ENCODE results near the gene B4GALT1.

B4GALT1 gene

GRCh38 chr9:33108472-33108871 is 58.7 kb downstream of the B4GALT1 start:
- Histone ChIP-seq H3K36me3 (ENCODE audit: low read depth) (peaks cover 19% of the 10 kb centered on the region), H3K4me3 (ENCODE audit: severe bottlenecking) (no peak overlapping the region), H3K4me1 (ENCODE audit: insufficient read depth, poor library complexity, severe bottlenecking) (peaks cover 23% of the 10 kb centered on the region), H3K27me3 (ENCODE audit: insufficient read depth, poor library complexity, severe bottlenecking) (no peaks in the 10 kb centered on the region), H3K27ac (ENCODE audit: poor library complexity, severe bottlenecking) (no peak overlapping the region), H3K9me3 (ENCODE audit: severe bottlenecking) (no peaks in the 10 kb centered on the region)
- no peak for DNase-seq (ENCODE audit: low spot score)
- TF ChIP-seq CTCF (IDR thresholded peaks at IDR 0.05; ENCODE audit: poor library complexity, severe bottlenecking) = no peak
- ATAC-seq (ENCODE audit: low read depth) = no peak

DNA sequence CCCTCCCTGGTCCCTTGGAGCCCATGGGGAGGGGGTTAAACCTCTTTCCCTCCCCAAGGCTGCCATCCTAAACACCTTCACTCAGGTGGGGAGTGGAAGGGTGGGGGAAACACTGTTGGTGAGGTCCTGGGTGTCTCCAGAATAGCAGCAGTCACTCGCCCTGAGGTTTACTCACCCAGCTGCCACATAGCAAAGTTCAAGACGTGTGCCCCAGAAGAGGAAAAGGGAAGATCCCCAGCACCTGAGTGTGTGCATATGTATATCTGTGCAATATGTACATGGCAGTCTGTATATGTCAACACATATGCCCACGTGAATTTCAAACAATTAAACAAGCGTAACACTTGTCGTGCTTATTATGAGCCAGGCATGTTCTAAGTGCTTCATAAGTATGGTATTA is 59.4 kb downstream of the B4GALT1 start:
- ATAC-seq (ENCODE audit: low read depth) (no peak), DNase-seq (ENCODE audit: low spot score) (no peak)
- Histone ChIP-seq H3K4me1 (ENCODE audit: insufficient read depth, poor library complexity, severe bottlenecking) (peaks cover 23% of the 10 kb centered on the region), H3K36me3 (ENCODE audit: low read depth) (peaks cover 12% of the 10 kb centered on the region), H3K9me3 (ENCODE audit: severe bottlenecking) (no peaks in the 10 kb centered on the region), H3K27me3 (ENCODE audit: insufficient read depth, poor library complexity, severe bottlenecking) (no peaks in the 10 kb centered on the region), H3K4me3 (ENCODE audit: severe bottlenecking) (no peak overlapping the region), H3K27ac (ENCODE audit: poor library complexity, severe bottlenecking) (peak overlapping the region; percentile 62)
- no peak for TF ChIP-seq CTCF (IDR thresholded peaks at IDR 0.05; ENCODE audit: poor library complexity, severe bottlenecking)

- H3K27me3 ChIP-seq (ENCODE audit: insufficient read depth, poor library complexity, severe bottlenecking) = no peaks in the 10 kb centered on the region
- H3K9me3 ChIP-seq (ENCODE audit: severe bottlenecking) = no peaks in the 10 kb centered on the region
- H3K36me3 ChIP-seq (ENCODE audit: low read depth) = peaks cover 4% of the 10 kb centered on the region; the same call in 1 of the 2 replicates
- peaks cover 23% of the 10 kb centered on the region for H3K4me1 ChIP-seq (ENCODE audit: insufficient read depth, poor library complexity, severe bottlenecking)
- ATAC-seq (ENCODE audit: low read depth) (peak; percentile 35), DNase-seq (ENCODE audit: low spot score) (no peak)
- H3K27ac ChIP-seq (ENCODE audit: poor library complexity, severe bottlenecking) = peak overlapping the region; percentile 62
- no peak overlapping the region for H3K4me3 ChIP-seq (ENCODE audit: severe bottlenecking)
- no peak for TF ChIP-seq CTCF (IDR thresholded peaks at IDR 0.05; ENCODE audit: poor library complexity, severe bottlenecking)
Observed at GRCh38 chr9:33106827-33107621, 60.1 kb downstream of the B4GALT1 start.

DNA sequence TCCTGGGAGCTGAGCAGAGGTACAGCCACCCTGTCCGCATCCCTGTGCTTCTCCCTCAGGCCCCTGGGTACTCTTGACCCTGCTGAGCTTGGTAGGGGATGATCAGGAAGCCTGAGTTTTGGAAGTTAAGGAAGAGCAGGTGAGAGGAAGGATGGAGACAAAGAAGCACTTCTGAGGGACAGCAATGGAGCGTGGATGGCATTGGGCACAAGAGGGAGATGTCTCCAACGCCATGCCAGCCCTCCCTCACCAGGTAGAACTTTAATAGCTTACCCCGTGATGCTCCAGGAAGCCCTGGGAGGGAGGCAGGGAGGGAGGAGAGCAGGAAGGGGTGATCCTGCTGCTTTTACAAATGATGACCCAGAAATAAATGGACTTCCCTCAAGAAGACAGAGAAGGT is 60.8 kb downstream of the B4GALT1 start:
- Histone ChIP-seq H3K4me1 (ENCODE audit: insufficient read depth, poor library complexity, severe bottlenecking) (peaks cover 24% of the 10 kb centered on the region), H3K4me3 (ENCODE audit: severe bottlenecking) (no peak overlapping the region), H3K9me3 (ENCODE audit: severe bottlenecking) (no peaks in the 10 kb centered on the region), H3K27me3 (ENCODE audit: insufficient read depth, poor library complexity, severe bottlenecking) (no peaks in the 10 kb centered on the region), H3K27ac (ENCODE audit: poor library complexity, severe bottlenecking) (peak overlapping the region; percentile 62), H3K36me3 (ENCODE audit: low read depth) (0 out of 2 replicates have a peak, but pooled peaks cover 2% of the 10 kb centered on the region)
- ATAC-seq (ENCODE audit: low read depth) = no peak
- no peak for TF ChIP-seq CTCF (IDR thresholded peaks at IDR 0.05; ENCODE audit: poor library complexity, severe bottlenecking)
- no peak for DNase-seq (ENCODE audit: low spot score)

DNA sequence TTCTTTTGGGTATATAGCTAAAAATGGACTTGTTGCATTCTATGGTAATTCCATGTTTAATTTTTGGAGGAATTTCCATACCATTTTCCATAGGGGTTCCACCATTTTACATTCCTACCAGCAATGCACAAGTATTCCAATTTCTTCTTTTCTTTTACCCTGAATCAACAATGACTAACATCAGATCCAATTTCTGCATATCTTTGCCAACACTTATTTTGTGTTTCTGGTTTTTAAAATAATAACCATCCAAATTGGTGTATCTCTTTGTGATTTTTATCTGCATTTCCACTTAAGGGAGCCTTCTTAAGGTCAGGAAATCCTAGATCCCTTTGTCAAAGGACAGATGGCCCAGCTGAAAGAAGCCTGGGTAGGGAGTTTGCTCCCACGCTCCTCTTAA is 61.2 kb downstream of the B4GALT1 start:
- peak overlapping the region; percentile 62 for H3K27ac ChIP-seq (ENCODE audit: poor library complexity, severe bottlenecking)

More for the DNA sequence above, 61.2 kb downstream of the B4GALT1 start:
- ATAC-seq (ENCODE audit: low read depth) (no peak), DNase-seq (ENCODE audit: low spot score) (no peak)
- H3K9me3 ChIP-seq (ENCODE audit: severe bottlenecking) = no peaks in the 10 kb centered on the region
- H3K27me3 ChIP-seq (ENCODE audit: insufficient read depth, poor library complexity, severe bottlenecking) = no peaks in the 10 kb centered on the region
- H3K4me3 ChIP-seq (ENCODE audit: severe bottlenecking) = no peak overlapping the region
- TF ChIP-seq CTCF (IDR thresholded peaks at IDR 0.05; ENCODE audit: poor library complexity, severe bottlenecking) = no peak
- no peaks in the 10 kb centered on the region for H3K36me3 ChIP-seq (ENCODE audit: low read depth)
- H3K4me1 ChIP-seq (ENCODE audit: insufficient read depth, poor library complexity, severe bottlenecking) = peaks cover 28% of the 10 kb centered on the region

Data from RWPE2 (cell line).